ENCODE measurements around the gene PARL.
"Not testable (repeated sequence)": the region's sequence is repeated elsewhere in the genome, so short reads cannot be mapped to it uniquely, and the experiment has no call there.

The PARL gene

GRCh38 chr3:183790700-183791099 lies 94.0 kb downstream of the PARL start:
- DNase-seq (ENCODE audit: low read depth): no peak

GRCh38 chr3:183789826-183790225 lies 94.9 kb downstream of the PARL start:
- no peak for DNase-seq (ENCODE audit: low read depth)

GRCh38 chr3:183784503-183784902 lies 100.2 kb downstream of the PARL start:
- DNase-seq (ENCODE audit: low read depth): not testable (repeated sequence)

GRCh38 chr3:183782576-183783276 lies 102.0 kb downstream of the PARL start:
- DNase-seq (ENCODE audit: low read depth): no peak

- DNase-seq (ENCODE audit: low read depth): no peak
Measured at GRCh38 chr3:183781246-183781645, 103.4 kb downstream of the PARL start.

- no peak for DNase-seq (ENCODE audit: low read depth)
Measured at GRCh38 chr3:183779896-183780465, 104.7 kb downstream of the PARL start.

All from GM04503 (cell line).